Transverse colon (tissue), 4 donors: ENCODE measurements around the gene MSH2. TPM values are rescaled to one million over a fixed set of nuclear protein-coding genes. Genes with fewer than 3 reads are reported as not detected.

Experiments used
- DNase-seq: peaks from one replicate; pipeline ENCODE4 v3.0.0-alpha.2; 2019
- H3K27ac ChIP-seq, 4 donors: fragments of 200-600 bp; sonication (generic); 2 replicates each; pipeline ENCODE4 v1.5.1; 2016 to 2018; ENCODE audit warnings: inconsistent platforms in 4 of 4
- H3K27me3 ChIP-seq: fragments of 200-600 bp; sonication (generic); 2 replicates; pipeline ENCODE4 v1.5.1; 2017; ENCODE audit warnings: inconsistent platforms
- H3K36me3 ChIP-seq, 4 donors: fragments of 200-600 bp; sonication (generic); 2 replicates each; pipeline ENCODE4 v1.5.1; 2017 to 2019; ENCODE audit warnings: inconsistent platforms in 4 of 4
- H3K4me1 ChIP-seq, 4 donors: fragments of 200-600 bp; sonication (generic); 2 replicates each; pipeline ENCODE4 v1.5.1; 2017 to 2020; ENCODE audit warnings: inconsistent platforms in 4 of 4
- H3K4me3 ChIP-seq, 4 donors: fragments of 200-600 bp; sonication (generic); 1 replicate in 1 of 4; 2 replicates in 3 of 4; pipeline versions ENCODE4 v1.5.1 to v1.6.1; 2017 to 2019; ENCODE audit warnings: inconsistent platforms in 4 of 4
- H3K9me3 ChIP-seq, 2 donors: fragments of 200-600 bp; sonication (generic); 2 replicates each; pipeline ENCODE4 v1.5.1; 2017 to 2019; ENCODE audit warnings: inconsistent platforms in 2 of 2
- CTCF ChIP-seq, 5 experiments: fragments of 200-600 bp in 3 of 5; fragments of 450-650 bp in 2 of 5; sonication (generic) in 3 of 5; IDR thresholded peaks; 1 replicate in 2 of 5; 2 replicates in 3 of 5; pipeline ENCODE4 v1.5.1; 2016 to 2017; ENCODE audit warnings: antibody characterized with exemption in 5 of 5, inconsistent platforms in 3 of 5, mild to moderate bottlenecking in 2 of 5, moderate library complexity in 1 of 5
- EP300 ChIP-seq: sonication (generic); formaldehyde crosslinking; IDR thresholded peaks from one replicate; pipeline ENCODE4 v1.6.1; 2017; ENCODE audit warnings: antibody characterized with exemption, low read depth
- POLR2A ChIP-seq: fragments of 450-650 bp; IDR thresholded peaks from one replicate; pipeline ENCODE4 v1.6.1; 2016; ENCODE audit warnings: antibody characterized with exemption, mild to moderate bottlenecking, moderate library complexity
- POLR2AphosphoS5 ChIP-seq, 3 donors: sonication (generic); formaldehyde crosslinking; IDR thresholded peaks; one replicate each; pipeline ENCODE4 v1.6.1; 2016; ENCODE audit warnings: antibody characterized with exemption in 3 of 3
- WGBS, 2 donors: methylation state at CpG; one replicate each; pipeline ENCODE4 v1.1.5; 2018; ENCODE audit warnings: low coverage in 1 of 2; 5-methylcytosine and 5-hydroxymethylcytosine counted together
- in situ Hi-C, 4 donors: fragments of 200-750 bp; cut with MboI; loops; one replicate each; pipeline versions ENCODE4 v1.15.0 to v1.15.1; 2017; ENCODE audit warnings: low sequenced_read_pairs in 3 of 4, low pct_ligation_motif_present in 1 of 4, low pct_unique_long_range_greater_than_20kb in 1 of 4
- intact Hi-C: fragments of 100-400 bp; cut with DNase I; formaldehyde crosslinking; loops from one replicate; pipeline ENCODE4 v1.15.1; 2023; ENCODE audit warnings: low total_unique reads
- total RNA-seq, 4 donors: library from RNA; depleted of rRNA; stranded (reverse); fragments of >200 nt; gene quantifications; one replicate each; pipeline ENCODE4 v1.1.0, GENCODE V29; 2016

Gene MSH2
- total RNA-seq, 4 donors from 2014 or later: 3.0 to 10.8 (median 5.0) TPM

GRCh38 chr2:47510745-47511144, 107.8 kb downstream of the MSH2 start:
- peaks cover 3% of the 10 kb centered on the region for H3K27me3 ChIP-seq
- no peak for DNase-seq
- intact Hi-C loops (no loop called here), in situ Hi-C loops (no loop called here)
- no peak overlapping the region for H3K4me3 ChIP-seq
- H3K4me1 ChIP-seq: no peaks in the 10 kb centered on the region
- no peak overlapping the region for H3K27ac ChIP-seq
- TF ChIP-seq POLR2A (no peak), EP300 (no peak), POLR2AphosphoS5 (IDR thresholded peaks at IDR 0.05) (no peak), CTCF (IDR thresholded peaks at IDR 0.05) (no peak)
- 80 to 99% methylated on average over 1 to 4 of the region's 4 CpGs for WGBS, 2 donors
- H3K9me3 ChIP-seq: no peaks in the 10 kb centered on the region
- H3K36me3 ChIP-seq: no peaks in the 10 kb centered on the region

- 86 to 100% methylated on average over 1 of the region's 1 CpG for WGBS, 2 donors
- no peak for DNase-seq
- TF ChIP-seq POLR2A (no peak), POLR2AphosphoS5 (IDR thresholded peaks at IDR 0.05) (no peak), EP300 (no peak), CTCF (IDR thresholded peaks at IDR 0.05) (no peak)
Observed at GRCh38 chr2:47512581-47513083, 109.7 kb downstream of the MSH2 start.

GRCh38 chr2:47513981-47514520, 111.1 kb downstream of the MSH2 start:
- in situ Hi-C loops (no loop called here), intact Hi-C loops (no loop called here)

More at GRCh38 chr2:47512581-47513083, 109.7 kb downstream of the MSH2 start:
- H3K27ac ChIP-seq: no peak overlapping the region
- peaks cover 3% of the 10 kb centered on the region for H3K27me3 ChIP-seq
- in situ Hi-C loops (no loop called here), intact Hi-C loops (no loop called here)
- no peak overlapping the region for H3K4me3 ChIP-seq
- H3K9me3 ChIP-seq: no peaks in the 10 kb centered on the region
- H3K4me1 ChIP-seq: no peaks in the 10 kb centered on the region
- H3K36me3 ChIP-seq: no peaks in the 10 kb centered on the region

More at GRCh38 chr2:47513981-47514520, 111.1 kb downstream of the MSH2 start:
- WGBS, 2 donors: 93 to 100% methylated on average over 2 to 6 of the region's 7 CpGs
- Histone ChIP-seq H3K4me3 (no peak overlapping the region), H3K27ac (no peak overlapping the region), H3K9me3 (no peaks in the 10 kb centered on the region), H3K4me1 (no peaks in the 10 kb centered on the region), H3K36me3 (no peaks in the 10 kb centered on the region), H3K27me3 (no peaks in the 10 kb centered on the region)
- DNase-seq: no peak
- TF ChIP-seq CTCF (IDR thresholded peaks at IDR 0.05) (no peak), EP300 (no peak), POLR2A (no peak), POLR2AphosphoS5 (IDR thresholded peaks at IDR 0.05) (no peak)
